VCaP (cell line): ENCODE measurements around the gene TENM3.

ENCODE experiments used
- H3K27ac ChIP-seq: fragments of 450-650 bp; 2 replicates; pipeline ENCODE4 v1.5.1; 2017
- TF ChIP-seq, protein P1 (sequence below): fragments of 450-650 bp; conservative IDR thresholded peaks from 2 replicates; pipeline ENCODE4 v1.5.1; 2017; ENCODE audit warnings: mild to moderate bottlenecking, moderate library complexity

The TENM3 gene

DNA sequence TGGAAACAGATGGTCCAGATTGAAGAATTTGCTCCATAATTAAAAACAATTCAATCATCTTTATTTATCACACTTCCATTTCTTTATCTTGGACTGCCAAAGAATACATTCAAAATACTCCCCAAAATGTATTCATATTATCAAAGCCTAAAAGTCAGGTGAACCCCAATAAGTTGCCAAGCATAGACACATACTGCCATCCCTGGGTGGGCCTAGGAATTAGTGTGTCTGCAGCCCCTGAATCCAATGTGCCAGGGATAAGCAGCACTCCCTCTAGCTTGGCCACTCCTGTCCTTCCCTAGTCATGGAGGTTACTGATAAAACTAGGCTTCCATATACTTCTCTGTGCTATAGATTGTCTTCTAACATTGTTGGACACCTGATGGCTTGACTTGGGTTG is 199.9 kb downstream of the TENM3 start:
- no peak overlapping the region for H3K27ac ChIP-seq
- TF ChIP-seq, protein P1, sequence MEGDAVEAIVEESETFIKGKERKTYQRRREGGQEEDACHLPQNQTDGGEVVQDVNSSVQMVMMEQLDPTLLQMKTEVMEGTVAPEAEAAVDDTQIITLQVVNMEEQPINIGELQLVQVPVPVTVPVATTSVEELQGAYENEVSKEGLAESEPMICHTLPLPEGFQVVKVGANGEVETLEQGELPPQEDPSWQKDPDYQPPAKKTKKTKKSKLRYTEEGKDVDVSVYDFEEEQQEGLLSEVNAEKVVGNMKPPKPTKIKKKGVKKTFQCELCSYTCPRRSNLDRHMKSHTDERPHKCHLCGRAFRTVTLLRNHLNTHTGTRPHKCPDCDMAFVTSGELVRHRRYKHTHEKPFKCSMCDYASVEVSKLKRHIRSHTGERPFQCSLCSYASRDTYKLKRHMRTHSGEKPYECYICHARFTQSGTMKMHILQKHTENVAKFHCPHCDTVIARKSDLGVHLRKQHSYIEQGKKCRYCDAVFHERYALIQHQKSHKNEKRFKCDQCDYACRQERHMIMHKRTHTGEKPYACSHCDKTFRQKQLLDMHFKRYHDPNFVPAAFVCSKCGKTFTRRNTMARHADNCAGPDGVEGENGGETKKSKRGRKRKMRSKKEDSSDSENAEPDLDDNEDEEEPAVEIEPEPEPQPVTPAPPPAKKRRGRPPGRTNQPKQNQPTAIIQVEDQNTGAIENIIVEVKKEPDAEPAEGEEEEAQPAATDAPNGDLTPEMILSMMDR: no peak

GRCh38 chr4:182447767-182448280 is 204.6 kb downstream of the TENM3 start:
- TF ChIP-seq, protein P1: no peak
- H3K27ac ChIP-seq: no peak overlapping the region

GRCh38 chr4:182448281-182449151 is 205.3 kb downstream of the TENM3 start:
- TF ChIP-seq, protein P1: no peak
- H3K27ac ChIP-seq: no peak overlapping the region

DNA sequence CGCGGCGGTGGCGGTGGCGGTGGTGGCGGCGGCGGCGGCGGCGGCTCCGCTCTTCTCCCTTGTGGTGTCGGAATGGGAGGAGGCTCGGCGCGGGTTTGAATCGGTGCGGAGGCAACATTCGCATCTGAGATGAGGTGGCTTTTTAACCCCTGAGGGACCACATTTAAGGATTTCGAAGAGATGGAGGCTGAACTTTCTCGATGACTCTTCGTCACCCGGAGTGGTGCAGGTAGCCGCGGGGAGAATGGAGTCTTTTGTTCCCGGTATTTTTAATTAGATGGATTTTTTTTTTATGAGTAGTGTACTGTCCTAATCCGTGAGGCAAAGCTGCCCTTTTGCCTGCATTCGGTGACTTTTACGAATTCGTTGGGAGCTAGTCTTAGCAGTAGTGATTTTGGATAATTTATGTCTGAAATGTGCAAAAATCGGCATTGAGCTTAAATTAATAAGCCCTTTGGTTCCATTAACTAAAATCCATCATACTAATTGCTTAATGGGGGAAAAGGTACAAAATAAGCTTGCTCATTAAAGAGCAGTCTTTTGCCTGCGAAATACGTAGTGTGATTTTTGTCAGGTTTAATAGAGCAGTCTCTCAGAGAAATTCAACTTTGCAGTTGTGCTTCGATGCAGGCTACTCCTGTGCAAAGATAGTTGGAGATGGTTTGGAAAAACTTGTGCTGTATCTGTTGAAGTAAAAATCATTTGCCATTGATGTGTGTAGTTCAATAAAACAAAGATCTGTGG is 206.2 kb downstream of the TENM3 start:
- TF ChIP-seq, protein P1: no peak
- H3K27ac ChIP-seq: no peak overlapping the region

DNA sequence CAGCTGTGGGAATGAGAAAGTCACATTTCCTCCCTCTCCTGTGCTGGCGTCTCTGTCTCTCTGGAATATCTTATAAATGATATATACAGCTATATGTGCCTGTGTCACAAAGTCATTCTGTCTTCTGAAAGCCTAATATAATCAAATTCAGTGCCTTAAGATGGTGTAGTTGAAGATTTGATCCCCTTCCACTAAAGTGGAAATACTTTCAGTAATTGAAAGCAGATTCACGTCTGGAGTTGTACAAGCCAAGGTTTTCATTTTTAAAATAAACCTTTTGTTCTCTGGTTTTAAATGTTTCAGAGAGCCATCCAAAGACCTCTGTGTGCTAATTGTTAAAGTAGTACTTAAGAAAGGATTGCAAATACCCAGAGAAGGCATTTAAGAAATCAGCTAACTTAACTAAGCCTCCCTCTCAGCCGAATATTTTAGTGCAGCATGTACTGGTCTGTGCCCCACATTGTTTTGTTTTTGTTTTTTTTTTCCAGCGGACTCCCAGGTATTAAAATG is 206.8 kb downstream of the TENM3 start:
- H3K27ac ChIP-seq: no peak overlapping the region
- TF ChIP-seq, protein P1: no peak

DNA sequence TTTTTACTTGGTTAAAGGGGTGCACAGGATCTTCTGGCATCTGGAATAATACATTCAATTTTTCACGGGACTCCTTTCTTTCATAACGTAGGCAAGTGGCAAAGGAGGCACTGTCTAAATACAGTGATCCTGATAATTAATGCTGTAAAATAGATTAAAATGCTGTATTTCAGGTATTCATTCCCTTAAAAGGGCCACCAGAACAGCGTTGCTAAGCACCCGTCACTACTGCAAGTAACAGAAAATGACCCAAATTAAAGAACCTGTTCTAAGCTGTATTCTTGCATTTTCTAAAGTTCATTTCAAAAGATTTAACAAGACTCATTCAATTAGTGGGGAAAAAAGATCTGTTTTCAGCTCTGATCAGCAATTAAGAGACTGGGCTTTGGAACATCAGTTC is 208.2 kb downstream of the TENM3 start:
- no peak overlapping the region for H3K27ac ChIP-seq
- TF ChIP-seq, protein P1: no peak

DNA sequence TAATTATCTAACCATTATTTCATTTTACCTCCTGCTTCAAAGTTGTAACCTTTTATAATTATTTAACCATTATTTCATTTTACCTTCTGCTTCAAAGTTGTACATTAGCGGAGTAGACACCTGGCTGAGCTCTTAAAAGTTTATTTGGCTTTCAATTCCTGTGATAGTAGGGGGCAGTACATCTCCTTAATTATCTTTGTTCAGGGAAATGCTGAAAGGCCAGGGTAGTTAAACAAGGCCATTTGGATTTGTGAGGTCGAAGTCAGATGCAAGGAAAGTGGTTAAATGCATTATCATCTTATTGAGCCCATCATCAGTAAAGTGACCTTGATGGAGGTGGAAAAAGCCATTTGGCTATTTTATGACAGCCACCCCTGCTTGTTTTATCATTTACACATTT is 210.6 kb downstream of the TENM3 start:
- H3K27ac ChIP-seq: no peak overlapping the region
- TF ChIP-seq, protein P1: no peak
